DND-41 (cell line): ENCODE measurements around the gene DGKI.

Source experiments
- ATAC-seq: fragments of 200-7000 bp; cut with Tn5 transposase; 3 replicates; pipeline ENCODE4 v1.9.1; 2021; ENCODE audit warnings: low read depth; ENCODE audit not compliant: insufficient read depth
- DNase-seq: peaks from one replicate; pipeline ENCODE4 v3.0.0-alpha.2; 2020
- H2AFZ ChIP-seq: 2 replicates; pipeline ENCODE4 v1.6.0; 2012; ENCODE audit warnings: low read depth, low read length
- H3K27ac ChIP-seq: 2 replicates; pipeline ENCODE4 v1.5.1; 2012; ENCODE audit warnings: low read length, inconsistent platforms
- H3K27me3 ChIP-seq: fragments of 200-600 bp; sonication (generic); 2 replicates; pipeline ENCODE4 v1.6.0; 2012; ENCODE audit warnings: low read length, mild to moderate bottlenecking, inconsistent platforms; ENCODE audit not compliant: insufficient read depth, poor library complexity
- H3K36me3 ChIP-seq: 2 replicates; pipeline ENCODE4 v1.5.1; 2012; ENCODE audit warnings: low read length, inconsistent platforms; ENCODE audit not compliant: insufficient read depth
- H3K4me1 ChIP-seq: 2 replicates; pipeline ENCODE4 v1.5.1; 2012; ENCODE audit warnings: mild to moderate bottlenecking, low read length; ENCODE audit not compliant: insufficient read depth
- H3K4me2 ChIP-seq: 2 replicates; pipeline ENCODE4 v1.6.0; 2012; ENCODE audit warnings: mild to moderate bottlenecking, moderate library complexity, low read length, inconsistent platforms; ENCODE audit not compliant: insufficient read depth
- H3K4me3 ChIP-seq, 2 experiments: fragments of 200-600 bp in 1 of 2; shearing (Covaris generic) in 1 of 2; 2 replicates each; pipeline ENCODE4 v1.5.1; 2012 to 2016; ENCODE audit warnings: inconsistent platforms in 2 of 2, low read length in 2 of 2, mild to moderate bottlenecking in 2 of 2, low read depth in 1 of 2, moderate library complexity in 1 of 2
- H3K79me2 ChIP-seq: 2 replicates; pipeline ENCODE4 v1.6.0; 2012; ENCODE audit warnings: low read length, inconsistent platforms; ENCODE audit not compliant: insufficient read depth
- H3K9ac ChIP-seq: 2 replicates; pipeline ENCODE4 v1.6.0; 2012; ENCODE audit warnings: low read depth, mild to moderate bottlenecking, inconsistent platforms, low read length, moderate library complexity
- H3K9me3 ChIP-seq: 2 replicates; pipeline ENCODE4 v1.5.1; 2012; ENCODE audit warnings: low read length, moderate library complexity, mild to moderate bottlenecking, inconsistent platforms; ENCODE audit not compliant: insufficient read depth, severe bottlenecking
- H4K20me1 ChIP-seq: 2 replicates; pipeline ENCODE4 v1.6.0; 2012; ENCODE audit warnings: low read length; ENCODE audit not compliant: insufficient read depth
- CTCF ChIP-seq: IDR thresholded peaks from 2 replicates; pipeline ENCODE4 v1.5.1; 2012; ENCODE audit warnings: borderline replicate concordance, low read length, moderate library complexity, mild to moderate bottlenecking; ENCODE audit not compliant: poor library complexity, severe bottlenecking; ENCODE audit errors: extremely low read depth
- EZH2 ChIP-seq: IDR thresholded peaks from 3 replicates; pipeline ENCODE4 v1.6.1; 2012; ENCODE audit warnings: borderline replicate concordance, low read depth, mild to moderate bottlenecking, moderate library complexity, low read length, inconsistent platforms; ENCODE audit not compliant: severe bottlenecking

DGKI gene

GRCh38 chr7:137753948-137754851 lies 92.6 kb downstream of the DGKI start:
- H2AFZ ChIP-seq: no peak overlapping the region
- no peak overlapping the region for H3K27ac ChIP-seq
- ATAC-seq (no peak), DNase-seq (no peak)
- no peaks in the 10 kb centered on the region for H3K27me3 ChIP-seq
- no peaks in the 10 kb centered on the region for H3K9me3 ChIP-seq
- no peak overlapping the region for H3K4me3 ChIP-seq
- no peaks in the 10 kb centered on the region for H3K79me2 ChIP-seq
- H3K4me1 ChIP-seq: no peaks in the 10 kb centered on the region
- TF ChIP-seq CTCF (no peak), EZH2 (no peak)
- no peaks in the 10 kb centered on the region for H4K20me1 ChIP-seq
- no peaks in the 10 kb centered on the region for H3K36me3 ChIP-seq
- H3K9ac ChIP-seq: no peak overlapping the region
- H3K4me2 ChIP-seq: no peak overlapping the region

GRCh38 chr7:137753575-137753947 lies 93.2 kb downstream of the DGKI start:
- Histone ChIP-seq H3K4me3 (no peak overlapping the region), H3K27me3 (no peaks in the 10 kb centered on the region), H2AFZ (no peak overlapping the region), H3K27ac (no peak overlapping the region), H3K4me1 (no peaks in the 10 kb centered on the region), H3K4me2 (no peak overlapping the region), H3K9ac (no peak overlapping the region), H3K79me2 (no peaks in the 10 kb centered on the region), H4K20me1 (no peaks in the 10 kb centered on the region), H3K36me3 (no peaks in the 10 kb centered on the region), H3K9me3 (no peaks in the 10 kb centered on the region)
- ATAC-seq (no peak), DNase-seq (no peak)
- TF ChIP-seq EZH2 (no peak), CTCF (no peak)

- Histone ChIP-seq H3K27ac (no peak overlapping the region), H4K20me1 (no peaks in the 10 kb centered on the region), H3K36me3 (no peaks in the 10 kb centered on the region), H3K4me3 (no peak overlapping the region), H3K9ac (no peak overlapping the region), H3K4me2 (no peak overlapping the region), H3K27me3 (no peaks in the 10 kb centered on the region), H2AFZ (no peak overlapping the region), H3K9me3 (no peaks in the 10 kb centered on the region), H3K79me2 (no peaks in the 10 kb centered on the region), H3K4me1 (no peaks in the 10 kb centered on the region)
- ATAC-seq (no peak), DNase-seq (no peak)
- TF ChIP-seq EZH2 (no peak), CTCF (no peak)
These were observed 93.7 kb downstream of the DGKI start for GRCh38 chr7:137753067-137753466.
